Naive B cell (primary cell): Measurements from ENCODE around the gene OVCH1. TPM values are rescaled to one million over a fixed set of nuclear protein-coding genes. Genes with fewer than 3 reads are reported as not detected.
A peak's percentile ranks its signal among the peaks of the same experiment; 100 is the strongest.
"Not testable (repeated sequence)": the region's sequence is repeated elsewhere in the genome, so short reads cannot be mapped to it uniquely, and the experiment has no call there.

Source experiments
- ATAC-seq, 2 donors: fragments of 150-1000 bp; cut with Tn5 transposase; 2 replicates each; pipeline ENCODE4 v1.10.0; 2021; ENCODE audit warnings: low read depth in 2 of 2, mild to moderate bottlenecking in 2 of 2, moderate library complexity in 2 of 2
- DNase-seq: peaks from one replicate; pipeline ENCODE4 v3.0.0; 2022
- H3K27ac Mint-ChIP-seq, 6 donors: one replicate each; pipeline ENCODE4 v1.8.0; 2020 to 2022; ENCODE audit warnings: mild to moderate bottlenecking in 6 of 6, mixed read lengths in 6 of 6, moderate library complexity in 5 of 6, inconsistent platforms in 2 of 6
- H3K27me3 Mint-ChIP-seq, 3 donors: one replicate each; pipeline ENCODE4 v1.8.0; 2021 to 2022; ENCODE audit warnings: mixed read lengths in 3 of 3, mild to moderate bottlenecking in 1 of 3
- H3K36me3 Mint-ChIP-seq, 2 donors: one replicate each; pipeline ENCODE4 v1.8.0; 2020 to 2022; ENCODE audit warnings: mixed read lengths in 2 of 2, inconsistent platforms in 1 of 2, mild to moderate bottlenecking in 1 of 2
- H3K4me1 Mint-ChIP-seq, 3 donors: one replicate each; pipeline ENCODE4 v1.8.0; 2020 to 2022; ENCODE audit warnings: mixed read lengths in 3 of 3, inconsistent platforms in 1 of 3, mild to moderate bottlenecking in 1 of 3, moderate library complexity in 1 of 3
- H3K4me3 Mint-ChIP-seq, 8 donors: one replicate each; pipeline ENCODE4 v1.8.0; 2020 to 2022; ENCODE audit warnings: mild to moderate bottlenecking in 8 of 8, mixed read lengths in 8 of 8, moderate library complexity in 8 of 8, inconsistent platforms in 2 of 8
- H3K9me3 Mint-ChIP-seq, 7 donors: one replicate each; pipeline ENCODE4 v1.8.0; 2020 to 2022; ENCODE audit warnings: mixed read lengths in 7 of 7, mild to moderate bottlenecking in 5 of 7, inconsistent platforms in 2 of 7, moderate library complexity in 1 of 7
- polyA plus RNA-seq, 6 donors: library from polyadenylated mRNA; unstranded; fragments of 300-500 nt; fragmentation: Illumina TruSeq; gene quantifications; one replicate each; pipeline ENCODE4 v1.2.3, GENCODE V29; 2021; ENCODE audit warnings: low read depth in 6 of 6

OVCH1 gene
- polyA plus RNA-seq, 6 donors from 2014 or later, result not detected

DNA sequence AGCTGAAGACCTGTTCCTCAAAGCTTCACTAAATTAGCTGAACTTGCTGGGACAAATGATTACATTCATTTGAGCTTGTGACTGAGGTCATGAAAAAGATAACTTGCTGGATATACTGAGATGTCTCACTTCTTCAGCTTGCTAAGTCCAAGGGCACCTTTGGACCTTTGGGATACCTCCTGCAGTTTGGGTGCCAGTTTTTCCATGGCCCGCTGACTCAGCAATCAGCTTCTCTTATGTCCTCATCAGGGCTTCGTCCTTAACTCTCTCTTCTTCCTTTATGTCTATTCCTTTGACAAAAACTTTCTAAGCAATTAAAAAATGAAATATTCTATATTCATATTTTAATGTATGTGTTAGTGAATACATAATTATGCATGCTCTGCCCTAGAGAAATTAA, 45.6 kb downstream of the OVCH1 start:
- no peaks in the 10 kb centered on the region for H3K4me1 Mint-ChIP-seq
- no peak overlapping the region for H3K4me3 Mint-ChIP-seq
- H3K27ac Mint-ChIP-seq, result no peak overlapping the region
- peaks cover 12 to 20% (median 13%) of the 10 kb centered on the region in 3 donors for H3K27me3 Mint-ChIP-seq
- ATAC-seq (no peak), DNase-seq (no peak)
- H3K9me3 Mint-ChIP-seq, result peaks cover 0 to 12% (median 2%) of the 10 kb centered on the region in 7 donors
- H3K36me3 Mint-ChIP-seq, result no peaks in the 10 kb centered on the region

DNA sequence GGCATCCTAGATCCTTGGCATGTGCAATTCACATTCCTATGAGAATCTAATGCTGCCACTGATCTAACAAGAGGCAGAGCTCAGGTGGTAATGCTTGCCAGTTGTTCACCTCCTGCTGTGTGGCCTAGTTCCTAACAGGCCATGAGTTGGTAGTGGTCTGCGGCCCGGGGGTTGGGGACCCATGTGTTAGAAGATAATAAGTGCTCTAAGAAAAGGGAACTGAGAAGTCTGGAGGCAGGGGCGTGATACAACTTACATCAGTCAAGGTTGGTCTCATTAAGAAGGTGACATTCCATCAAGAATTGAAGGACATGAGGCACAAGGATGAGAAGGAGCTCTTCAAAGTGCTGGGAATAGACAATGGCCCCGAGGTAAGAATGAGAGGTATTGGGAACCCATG, 49.3 kb downstream of the OVCH1 start:
- Mint-ChIP-seq H3K27ac (no peak overlapping the region), H3K4me1 (no peaks in the 10 kb centered on the region), H3K36me3 (no peaks in the 10 kb centered on the region), H3K9me3 (peaks cover 0 to 12% (median 0%) of the 10 kb centered on the region in 7 donors), H3K27me3 (peaks cover 3 to 12% (median 6%) of the 10 kb centered on the region in 3 donors), H3K4me3 (no peak overlapping the region)
- ATAC-seq (no peak), DNase-seq (no peak)

DNA sequence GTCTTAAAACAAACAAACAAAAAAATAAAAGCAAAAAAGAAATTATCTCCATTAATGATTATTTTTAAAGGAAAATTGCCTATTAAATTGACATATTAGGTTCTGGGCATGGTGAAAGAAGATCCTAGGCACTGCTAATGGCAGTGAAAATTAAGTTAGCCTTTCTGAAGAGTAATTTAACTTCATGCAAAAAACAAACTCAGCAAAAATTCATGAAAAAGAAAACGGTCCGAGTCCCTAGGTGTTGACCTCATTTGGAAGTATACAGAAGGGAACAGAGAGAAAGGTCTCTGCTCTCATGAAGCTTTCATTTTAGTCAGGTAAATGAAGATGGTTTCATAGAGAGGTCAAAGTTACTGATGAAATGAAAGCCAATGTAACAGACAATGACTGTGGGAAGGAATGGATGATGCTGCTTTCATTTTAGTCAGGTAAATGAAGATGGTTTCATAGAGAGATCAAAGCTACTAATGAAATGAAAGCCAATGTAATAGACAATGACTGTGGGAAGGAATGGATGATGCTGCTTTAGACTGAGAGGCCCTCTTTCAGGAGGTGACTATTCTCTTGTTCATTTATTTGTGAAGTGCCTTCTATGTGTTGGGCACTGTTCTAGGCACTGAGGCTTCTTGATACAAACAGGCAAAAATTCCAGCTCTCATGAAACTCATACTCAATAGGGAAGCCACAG, 50.1 kb downstream of the OVCH1 start:
- no peak overlapping the region for H3K4me3 Mint-ChIP-seq
- peaks cover 0 to 11% (median 5%) of the 10 kb centered on the region in 3 donors for H3K27me3 Mint-ChIP-seq
- ATAC-seq (no peak), DNase-seq (no peak)
- H3K4me1 Mint-ChIP-seq, result no peaks in the 10 kb centered on the region
- H3K27ac Mint-ChIP-seq, result peak overlapping the region in 1 of 6 donors; percentile 33
- H3K9me3 Mint-ChIP-seq, result peaks cover 0 to 12% (median 0%) of the 10 kb centered on the region in 7 donors
- H3K36me3 Mint-ChIP-seq, result no peaks in the 10 kb centered on the region

DNA sequence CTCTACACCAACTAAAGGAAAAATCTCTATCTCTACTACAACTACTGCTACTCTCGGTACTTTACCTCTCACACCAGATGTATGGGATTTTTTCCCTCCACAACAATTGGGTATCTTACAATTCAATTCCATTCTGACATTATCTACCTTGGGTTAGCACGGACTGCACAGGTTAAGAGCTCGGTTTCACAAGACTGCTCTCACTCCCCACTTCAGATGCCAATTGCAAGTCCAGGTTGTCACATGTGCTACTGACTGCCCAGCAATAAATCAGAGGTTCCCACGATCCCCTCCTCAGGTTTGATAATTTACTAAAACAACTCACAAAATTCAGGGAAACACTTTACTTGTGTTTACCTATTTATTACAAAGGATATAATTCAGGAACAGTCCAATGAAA, 58.0 kb downstream of the OVCH1 start:
- Mint-ChIP-seq H3K4me1 (no peaks in the 10 kb centered on the region), H3K27ac (no peak overlapping the region), H3K36me3 (no peaks in the 10 kb centered on the region), H3K4me3 (peak overlapping the region in 1 of 8 donors; percentile 6), H3K27me3 (peaks cover 0 to 5% (median 0%) of the 10 kb centered on the region in 3 donors), H3K9me3 (peaks cover 0 to 21% (median 6%) of the 10 kb centered on the region in 7 donors)
- ATAC-seq (no peak), DNase-seq (no peak)

DNA sequence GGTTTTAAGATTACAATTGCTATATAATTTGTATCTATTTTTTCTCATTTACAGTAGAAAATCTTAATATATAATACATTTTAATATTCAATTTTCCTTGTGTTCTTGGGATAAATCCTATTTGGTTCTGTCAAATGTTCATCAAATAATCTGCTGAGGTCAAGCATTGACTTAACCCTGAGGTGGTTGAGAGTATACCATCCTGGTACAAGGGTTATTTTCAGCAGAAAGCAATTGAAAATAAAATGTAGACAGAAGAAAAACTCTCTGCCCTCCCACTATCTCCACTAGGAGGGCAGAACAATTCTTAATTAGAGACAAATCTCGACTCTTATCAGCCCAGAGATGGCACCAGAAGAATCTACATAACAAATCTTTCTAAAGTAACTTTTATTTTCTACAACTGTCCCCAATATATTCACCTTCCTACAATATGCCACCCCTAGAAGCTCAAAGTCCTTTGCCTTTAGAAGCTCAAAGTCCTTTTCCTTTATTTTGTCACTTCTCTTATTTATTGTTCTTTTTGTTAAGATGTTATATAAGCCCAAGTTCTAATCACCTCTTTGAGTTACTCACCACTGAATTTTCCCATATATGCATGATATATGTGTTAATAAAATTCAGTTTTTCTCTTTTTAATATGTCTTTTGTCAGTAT, 58.6 kb downstream of the OVCH1 start:
- no peaks in the 10 kb centered on the region for H3K4me1 Mint-ChIP-seq
- H3K27ac Mint-ChIP-seq, result no peak overlapping the region
- H3K4me3 Mint-ChIP-seq, result no peak overlapping the region
- H3K9me3 Mint-ChIP-seq, result peaks cover 0 to 21% (median 6%) of the 10 kb centered on the region in 7 donors
- peaks cover 0 to 5% (median 0%) of the 10 kb centered on the region in 3 donors for H3K27me3 Mint-ChIP-seq
- H3K36me3 Mint-ChIP-seq, result no peaks in the 10 kb centered on the region
- DNase-seq, result no peak
- no peak for ATAC-seq

DNA sequence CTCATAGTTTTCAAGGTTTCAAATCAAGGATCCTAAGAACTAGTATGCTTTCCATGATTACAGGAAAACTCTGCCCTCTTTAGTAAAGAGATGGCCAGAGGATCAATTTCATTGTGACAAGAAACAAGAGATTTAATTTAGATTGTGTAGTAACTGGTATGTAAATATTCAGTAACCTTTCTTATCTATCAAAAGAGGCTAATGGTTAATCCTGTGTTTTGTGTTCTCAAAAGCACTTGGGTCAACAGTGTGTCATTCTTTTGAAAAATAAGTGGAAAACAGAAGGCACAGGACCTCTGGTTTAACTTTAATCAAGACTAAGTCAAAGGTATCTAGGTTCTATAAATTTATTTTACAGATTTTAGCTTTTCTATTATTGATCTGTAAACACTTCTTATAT, 59.9 kb downstream of the OVCH1 start:
- H3K4me3 Mint-ChIP-seq, result no peak overlapping the region
- peaks cover 0 to 21% (median 6%) of the 10 kb centered on the region in 7 donors for H3K9me3 Mint-ChIP-seq
- no peak for ATAC-seq
- H3K27me3 Mint-ChIP-seq, result peaks cover 6 to 7% (median 6%) of the 10 kb centered on the region in 3 donors
- no peak overlapping the region for H3K27ac Mint-ChIP-seq
- no peaks in the 10 kb centered on the region for H3K4me1 Mint-ChIP-seq
- H3K36me3 Mint-ChIP-seq, result no peaks in the 10 kb centered on the region
- DNase-seq, result no peak

DNA sequence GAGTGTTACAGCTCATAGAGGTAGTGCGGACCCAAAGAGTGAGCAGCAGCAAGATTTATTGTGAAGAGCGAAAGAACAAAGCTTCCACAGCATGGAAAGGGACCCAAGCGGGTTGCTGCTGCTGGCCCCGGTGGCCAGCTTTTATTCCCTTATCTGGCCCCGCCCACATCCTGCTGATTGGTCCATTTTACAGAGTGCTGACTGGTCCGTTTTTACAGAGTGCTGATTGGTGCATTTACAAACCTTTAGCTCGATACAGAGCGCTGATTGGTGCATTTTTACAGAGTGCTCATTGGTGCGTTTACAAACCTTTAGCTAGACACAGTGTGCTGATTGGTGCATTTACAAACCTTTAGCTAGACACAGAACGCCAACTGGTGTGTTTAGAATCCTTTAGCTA, 60.7 kb downstream of the OVCH1 start:
- H3K9me3 Mint-ChIP-seq, result peaks cover 0 to 21% (median 6%) of the 10 kb centered on the region in 7 donors
- H3K27me3 Mint-ChIP-seq, result peaks cover 14 to 15% (median 14%) of the 10 kb centered on the region in 3 donors
- H3K4me1 Mint-ChIP-seq, DNase-seq, ATAC-seq, H3K27ac Mint-ChIP-seq, H3K36me3 Mint-ChIP-seq: not testable (repeated sequence)
- H3K4me3 Mint-ChIP-seq, result peak overlapping the region in 1 of 8 donors; percentile 8

DNA sequence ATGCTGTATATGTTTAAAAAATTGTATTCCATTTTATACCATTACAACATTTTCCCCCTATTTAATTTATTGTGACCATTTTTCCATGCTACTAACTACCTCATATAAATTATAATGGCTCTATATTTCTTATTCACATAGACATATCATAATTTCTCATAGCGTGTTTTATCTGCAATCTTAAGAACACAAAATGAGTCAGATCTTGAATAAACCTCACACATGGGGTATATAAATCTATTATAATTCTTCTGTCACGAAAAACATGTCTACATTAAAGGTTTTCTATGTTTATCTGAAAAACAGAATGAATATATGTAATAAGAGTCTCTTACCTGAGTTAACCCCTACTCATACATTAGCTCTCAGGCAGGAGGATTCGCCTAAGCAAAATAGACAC, 66.0 kb downstream of the OVCH1 start:
- H3K36me3 Mint-ChIP-seq, result no peaks in the 10 kb centered on the region

DNA sequence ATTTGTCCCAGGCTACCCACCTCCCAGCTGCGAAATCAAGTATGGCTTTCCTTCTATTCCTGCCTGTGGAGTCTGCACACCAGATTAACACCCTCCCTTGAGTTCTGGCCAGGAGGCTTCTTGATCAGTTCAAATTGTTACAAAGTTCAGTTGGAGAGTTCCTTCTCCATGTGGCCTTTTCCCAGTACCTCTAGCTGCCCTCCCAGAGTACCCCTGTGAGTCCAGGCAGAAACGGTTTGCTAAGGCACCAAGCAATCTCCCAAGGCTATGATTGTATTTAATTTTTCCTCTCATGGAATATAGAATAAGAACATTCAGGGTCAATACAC, 66.8 kb downstream of the OVCH1 start:
- H3K27me3 Mint-ChIP-seq, result peaks cover 12 to 20% (median 19%) of the 10 kb centered on the region in 3 donors

More for the DNA sequence above, 66.0 kb downstream of the OVCH1 start:
- Mint-ChIP-seq H3K27me3 (peaks cover 12 to 19% (median 18%) of the 10 kb centered on the region in 3 donors), H3K9me3 (peaks cover 0 to 2% (median 1%) of the 10 kb centered on the region in 7 donors), H3K27ac (no peak overlapping the region), H3K4me1 (peaks cover 0 to 2% (median 0%) of the 10 kb centered on the region in 3 donors), H3K4me3 (no peak overlapping the region)
- ATAC-seq (no peak), DNase-seq (no peak)

DNA sequence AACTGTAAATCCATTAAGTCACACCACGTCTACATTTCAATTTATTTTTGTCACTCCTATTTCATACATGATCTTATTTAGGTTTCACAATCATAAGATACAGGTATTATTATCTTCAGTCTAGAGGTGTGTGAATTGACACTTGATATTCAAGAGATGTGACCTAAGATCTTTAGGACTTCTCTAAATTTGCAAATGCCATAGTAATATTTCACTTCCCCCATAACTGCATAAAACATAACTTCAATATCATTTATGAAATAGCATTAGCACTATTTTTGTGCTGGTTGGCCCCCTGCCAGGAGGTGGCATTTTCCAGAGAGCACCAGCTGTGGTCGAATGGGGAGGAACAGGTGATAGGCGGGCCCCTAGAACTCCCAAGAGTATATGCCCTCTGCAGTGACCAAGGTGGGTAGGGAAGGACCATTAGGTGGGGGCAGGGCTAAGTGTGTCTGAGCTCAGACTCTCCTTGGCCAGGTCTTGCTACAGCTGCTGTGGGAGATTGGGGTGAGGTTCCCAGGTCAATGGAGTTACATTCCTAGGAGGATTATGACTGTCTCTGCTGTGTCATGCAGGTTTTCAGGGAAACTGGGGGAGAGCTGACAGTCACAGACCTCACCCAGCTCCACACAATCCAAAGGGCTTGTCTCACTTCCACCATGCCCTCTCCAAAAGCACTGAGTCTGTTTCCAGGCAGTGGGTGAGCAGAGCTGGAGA, 67.3 kb downstream of the OVCH1 start:
- Mint-ChIP-seq H3K9me3 (peaks cover 0 to 1% (median 0%) of the 10 kb centered on the region in 7 donors), H3K36me3 (no peaks in the 10 kb centered on the region), H3K27ac (no peak overlapping the region), H3K4me3 (no peak overlapping the region), H3K4me1 (peaks cover 0 to 2% (median 0%) of the 10 kb centered on the region in 3 donors), H3K27me3 (peaks cover 12 to 20% (median 19%) of the 10 kb centered on the region in 3 donors)
- ATAC-seq, result no peak
- no peak for DNase-seq

More for the DNA sequence above, 66.8 kb downstream of the OVCH1 start:
- peaks cover 0 to 2% (median 0%) of the 10 kb centered on the region in 3 donors for H3K4me1 Mint-ChIP-seq
- H3K36me3 Mint-ChIP-seq, result no peaks in the 10 kb centered on the region
- H3K4me3 Mint-ChIP-seq, result no peak overlapping the region
- ATAC-seq (no peak), DNase-seq (no peak)
- H3K9me3 Mint-ChIP-seq, result peaks cover 0 to 1% (median 0%) of the 10 kb centered on the region in 7 donors
- no peak overlapping the region for H3K27ac Mint-ChIP-seq

DNA sequence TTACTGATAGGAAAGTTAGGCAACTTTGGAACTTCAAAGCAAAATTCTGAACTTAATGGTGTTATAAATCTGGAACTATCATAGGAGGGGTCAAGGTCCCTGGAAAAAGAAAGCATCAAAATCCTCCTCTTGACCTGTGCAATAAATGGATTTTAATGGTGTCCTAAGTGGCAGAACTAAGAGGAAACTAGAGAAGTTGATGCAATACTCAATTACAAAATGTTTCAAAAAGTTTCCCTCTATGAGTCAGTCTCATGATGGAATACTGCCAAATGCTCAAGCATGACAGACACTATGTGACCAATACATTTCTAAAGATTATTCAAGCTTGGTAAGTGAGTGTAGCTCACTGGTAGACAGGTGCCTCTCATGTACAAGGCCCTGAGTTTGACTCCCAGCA, 68.9 kb downstream of the OVCH1 start:
- peaks cover 0 to 2% (median 0%) of the 10 kb centered on the region in 3 donors for H3K4me1 Mint-ChIP-seq
- H3K27me3 Mint-ChIP-seq, result peaks cover 13 to 30% (median 22%) of the 10 kb centered on the region in 3 donors
- H3K27ac Mint-ChIP-seq, result no peak overlapping the region
- peaks cover 0 to 7% (median 2%) of the 10 kb centered on the region in 7 donors for H3K9me3 Mint-ChIP-seq
- ATAC-seq (no peak), DNase-seq (no peak)
- H3K4me3 Mint-ChIP-seq, result no peak overlapping the region
- peaks cover 0 to 7% of the 10 kb centered on the region in 2 donors for H3K36me3 Mint-ChIP-seq

DNA sequence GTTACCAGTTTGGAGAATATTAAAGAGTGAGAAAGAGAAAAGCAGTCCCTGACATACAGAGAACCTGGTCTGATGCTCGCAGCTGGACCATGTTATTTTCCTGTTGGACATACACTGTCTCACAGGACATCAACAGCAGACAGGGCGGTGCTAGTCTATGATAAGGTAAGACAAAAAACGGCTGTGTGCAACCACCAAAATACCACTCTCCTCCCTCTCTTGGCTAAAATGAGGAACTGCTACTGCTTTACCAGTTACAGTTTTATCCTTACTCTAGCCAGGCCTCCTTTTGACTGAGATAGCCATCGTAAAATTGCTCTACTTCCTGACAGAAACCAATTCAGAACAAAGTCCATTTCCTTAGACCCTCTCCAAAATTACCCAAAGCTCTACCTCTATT, 69.5 kb downstream of the OVCH1 start:
- ATAC-seq, result peak; percentile 32 to 59

DNA sequence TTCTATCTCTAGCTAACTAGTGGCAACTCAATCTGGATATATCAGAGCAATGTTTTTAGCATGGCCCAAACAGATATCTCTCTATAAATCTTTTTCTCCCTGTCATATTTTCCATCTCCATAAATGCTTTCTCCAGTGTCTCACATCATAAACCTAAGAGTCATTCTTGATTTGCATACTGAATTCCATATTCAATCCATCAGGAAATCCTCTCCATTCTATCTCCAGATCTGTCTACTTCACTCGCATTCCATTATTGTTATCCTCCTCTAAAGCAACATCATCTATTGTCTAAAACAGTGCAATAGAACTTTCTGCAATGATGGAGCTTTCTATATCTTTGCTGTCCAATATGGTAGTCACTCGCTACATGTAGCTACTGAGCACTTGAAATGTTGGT, 71.0 kb downstream of the OVCH1 start:
- DNase-seq, result no peak
- Mint-ChIP-seq H3K27ac (no peak overlapping the region), H3K4me1 (peaks cover 0 to 2% (median 0%) of the 10 kb centered on the region in 3 donors), H3K9me3 (peaks cover 0 to 13% (median 4%) of the 10 kb centered on the region in 7 donors), H3K27me3 (peaks cover 8 to 20% (median 20%) of the 10 kb centered on the region in 3 donors), H3K36me3 (peaks cover 0 to 11% of the 10 kb centered on the region in 2 donors), H3K4me3 (no peak overlapping the region)
- ATAC-seq, result no peak

More for the DNA sequence above, 69.5 kb downstream of the OVCH1 start:
- peaks cover 19 to 33% (median 24%) of the 10 kb centered on the region in 3 donors for H3K27me3 Mint-ChIP-seq
- DNase-seq, result no peak
- H3K4me3 Mint-ChIP-seq, result no peak overlapping the region
- peaks cover 0 to 13% (median 5%) of the 10 kb centered on the region in 7 donors for H3K9me3 Mint-ChIP-seq
- H3K27ac Mint-ChIP-seq, result no peak overlapping the region
- H3K36me3 Mint-ChIP-seq, result peaks cover 0 to 11% of the 10 kb centered on the region in 2 donors
- H3K4me1 Mint-ChIP-seq, result peaks cover 0 to 2% (median 0%) of the 10 kb centered on the region in 3 donors
